Mesendoderm (in vitro differentiated cells): ENCODE measurements around the gene RHCG.

Experiments used
- DNase-seq: peaks from one replicate; pipeline ENCODE4 v3.0.0; 2013
- H2AK5ac ChIP-seq: 2 replicates; pipeline ENCODE4 v1.6.1; 2013; ENCODE audit warnings: low read length, inconsistent platforms
- H2BK120ac ChIP-seq: 2 replicates; pipeline ENCODE4 v1.6.1; 2013; ENCODE audit warnings: low read depth, mild to moderate bottlenecking, low read length, moderate library complexity, mixed read lengths
- H2BK15ac ChIP-seq: replicated peaks from 2 replicates; pipeline ENCODE4 v1.6.1; 2013; ENCODE audit warnings: low read depth, mild to moderate bottlenecking, moderate library complexity
- H2BK5ac ChIP-seq: 2 replicates; pipeline ENCODE4 v1.6.1; 2013; ENCODE audit warnings: low read length, inconsistent platforms
- H3K18ac ChIP-seq: 2 replicates; pipeline ENCODE4 v1.6.1; 2013; ENCODE audit warnings: mild to moderate bottlenecking, low read length, mixed read lengths
- H3K23ac ChIP-seq: one replicate; pipeline ENCODE4 v1.6.1; 2013; ENCODE audit warnings: low read length
- H3K27ac ChIP-seq: 2 replicates; pipeline ENCODE4 v1.5.1; 2013; ENCODE audit warnings: low read depth, mild to moderate bottlenecking, inconsistent platforms, low read length, moderate library complexity
- H3K27me3 ChIP-seq: 2 replicates; pipeline ENCODE4 v1.6.1; 2013; ENCODE audit warnings: low read length, control low read depth, mild to moderate bottlenecking, inconsistent platforms; ENCODE audit not compliant: insufficient read depth, poor library complexity
- H3K36me3 ChIP-seq: 2 replicates; pipeline ENCODE4 v1.6.1; 2013; ENCODE audit warnings: low read length, inconsistent platforms; ENCODE audit not compliant: control insufficient read depth, insufficient read depth
- H3K4ac ChIP-seq: one replicate; pipeline ENCODE4 v1.6.1; 2013; ENCODE audit warnings: low read depth, mild to moderate bottlenecking, low read length, moderate library complexity
- H3K4me1 ChIP-seq: 2 replicates; pipeline ENCODE4 v1.6.1; 2013; ENCODE audit warnings: low read depth, low read length, inconsistent platforms; ENCODE audit not compliant: control insufficient read depth
- H3K4me2 ChIP-seq: 2 replicates; pipeline ENCODE4 v1.6.1; 2013; ENCODE audit warnings: low read length
- H3K4me3 ChIP-seq: 2 replicates; pipeline ENCODE4 v1.5.1; 2013; ENCODE audit warnings: mild to moderate bottlenecking, low read length
- H3K56ac ChIP-seq: one replicate; pipeline ENCODE4 v1.6.1; 2013; ENCODE audit warnings: low read length
- H3K79me1 ChIP-seq: 2 replicates; pipeline ENCODE4 v1.6.1; 2013; ENCODE audit warnings: low read length, inconsistent platforms
- H3K79me2 ChIP-seq: 2 replicates; pipeline ENCODE4 v1.6.1; 2013; ENCODE audit warnings: mild to moderate bottlenecking, low read length; ENCODE audit not compliant: control insufficient read depth, insufficient read depth
- H3K9ac ChIP-seq: 2 replicates; pipeline ENCODE4 v1.6.1; 2013; ENCODE audit warnings: low read length, inconsistent platforms
- H4K5ac ChIP-seq: one replicate; pipeline ENCODE4 v1.6.1; 2013; ENCODE audit warnings: low read length
- H4K8ac ChIP-seq: one replicate; pipeline ENCODE4 v1.6.1; 2013; ENCODE audit warnings: low read depth, mild to moderate bottlenecking, control low read depth, low read length, moderate library complexity
- WGBS: extraction: QIAGEN DNeasy Blood & Tissue Kit; methylation state at CpG from one replicate; pipeline ENCODE4 v1.1.7; 2013; ENCODE audit warnings: low lambda C conversion rate, missing lambda C conversion rate; ENCODE audit not compliant: insufficient coverage; ENCODE audit errors: extremely low coverage; 5-methylcytosine and 5-hydroxymethylcytosine counted together

The RHCG gene

DNA sequence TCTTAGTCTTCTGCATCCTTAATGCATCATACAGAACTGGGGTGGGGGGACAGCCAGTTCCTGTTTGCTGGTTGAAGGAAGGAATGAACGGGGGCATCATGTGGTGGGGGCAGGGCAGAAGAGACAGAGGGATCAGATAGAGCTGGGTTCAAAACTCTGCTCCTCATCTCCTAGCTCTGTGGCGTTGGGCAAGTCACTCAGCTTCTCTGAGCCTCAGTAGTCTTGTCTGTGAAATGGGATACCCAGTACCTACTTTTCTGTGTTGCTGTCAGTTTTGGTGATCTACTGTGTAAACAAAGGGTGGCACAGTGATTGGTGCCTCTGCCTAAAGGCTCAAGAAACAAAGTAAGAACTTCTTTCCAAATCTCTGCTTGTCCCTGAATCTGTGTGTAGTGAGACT lies 36.3 kb downstream of the RHCG start:
- H3K4me3 ChIP-seq, result no peak overlapping the region
- no peak for DNase-seq
- H2BK5ac ChIP-seq, result no peak overlapping the region
- no peak overlapping the region for H3K27ac ChIP-seq
- no peak overlapping the region for H3K4ac ChIP-seq
- no peak overlapping the region for H4K8ac ChIP-seq
- H2BK15ac ChIP-seq, result no peak overlapping the region
- no peaks in the 10 kb centered on the region for H3K79me1 ChIP-seq
- H3K56ac ChIP-seq, result no peak overlapping the region
- no peak overlapping the region for H2BK120ac ChIP-seq
- H3K23ac ChIP-seq, result no peak overlapping the region
- H3K4me1 ChIP-seq, result no peaks in the 10 kb centered on the region
- no peaks in the 10 kb centered on the region for H3K79me2 ChIP-seq
- H4K5ac ChIP-seq, result no peak overlapping the region
- H2AK5ac ChIP-seq, result no peak overlapping the region
- no peaks in the 10 kb centered on the region for H3K27me3 ChIP-seq
- H3K36me3 ChIP-seq, result no peaks in the 10 kb centered on the region
- no peak overlapping the region for H3K18ac ChIP-seq
- WGBS, result no CpG with 5 or more reads among the region's 2 CpGs
- no peak overlapping the region for H3K9ac ChIP-seq
- no peak overlapping the region for H3K4me2 ChIP-seq

GRCh38 chr15:89459271-89460038 lies 36.9 kb downstream of the RHCG start:
- Histone ChIP-seq H3K4me3 (no peak overlapping the region), H2BK5ac (no peak overlapping the region), H2BK120ac (no peak overlapping the region), H2AK5ac (no peak overlapping the region), H4K5ac (no peak overlapping the region), H3K27me3 (no peaks in the 10 kb centered on the region), H3K79me1 (no peaks in the 10 kb centered on the region), H3K4ac (no peak overlapping the region), H3K36me3 (no peaks in the 10 kb centered on the region), H3K79me2 (no peaks in the 10 kb centered on the region), H3K4me2 (no peak overlapping the region), H4K8ac (no peak overlapping the region), H2BK15ac (no peak overlapping the region), H3K23ac (no peak overlapping the region), H3K4me1 (no peaks in the 10 kb centered on the region), H3K9ac (no peak overlapping the region), H3K18ac (no peak overlapping the region), H3K56ac (no peak overlapping the region), H3K27ac (no peak overlapping the region)
- no CpG with 5 or more reads among the region's 2 CpGs for WGBS
- no peak for DNase-seq

- Histone ChIP-seq H4K8ac (no peak overlapping the region), H3K56ac (no peak overlapping the region), H2BK120ac (no peak overlapping the region), H3K27me3 (no peaks in the 10 kb centered on the region), H3K4me3 (no peak overlapping the region), H3K4ac (no peak overlapping the region), H4K5ac (no peak overlapping the region), H3K18ac (no peak overlapping the region), H3K79me2 (no peaks in the 10 kb centered on the region), H2AK5ac (no peak overlapping the region), H3K79me1 (no peaks in the 10 kb centered on the region), H3K27ac (no peak overlapping the region), H3K4me1 (no peaks in the 10 kb centered on the region), H3K36me3 (no peaks in the 10 kb centered on the region), H2BK15ac (no peak overlapping the region), H3K9ac (no peak overlapping the region), H3K23ac (no peak overlapping the region), H3K4me2 (no peak overlapping the region), H2BK5ac (no peak overlapping the region)
- DNase-seq, result no peak
- WGBS, result no CpG with 5 or more reads among the region's 4 CpGs
These were observed 37.9 kb downstream of the RHCG start for GRCh38 chr15:89458440-89458839.

GRCh38 chr15:89457086-89457485 lies 39.3 kb downstream of the RHCG start:
- Histone ChIP-seq H3K4ac (no peak overlapping the region), H4K5ac (peak overlapping the region; percentile 8), H3K79me1 (no peaks in the 10 kb centered on the region), H4K8ac (no peak overlapping the region), H3K79me2 (no peaks in the 10 kb centered on the region), H2BK5ac (no peak overlapping the region), H3K27ac (no peak overlapping the region), H2BK120ac (no peak overlapping the region), H2BK15ac (no peak overlapping the region), H2AK5ac (no peak overlapping the region), H3K27me3 (no peaks in the 10 kb centered on the region), H3K56ac (no peak overlapping the region), H3K4me1 (no peaks in the 10 kb centered on the region), H3K36me3 (no peaks in the 10 kb centered on the region), H3K4me3 (no peak overlapping the region), H3K18ac (no peak overlapping the region), H3K9ac (no peak overlapping the region), H3K4me2 (no peak overlapping the region), H3K23ac (no peak overlapping the region)
- DNase-seq, result peak; percentile 72

DNA sequence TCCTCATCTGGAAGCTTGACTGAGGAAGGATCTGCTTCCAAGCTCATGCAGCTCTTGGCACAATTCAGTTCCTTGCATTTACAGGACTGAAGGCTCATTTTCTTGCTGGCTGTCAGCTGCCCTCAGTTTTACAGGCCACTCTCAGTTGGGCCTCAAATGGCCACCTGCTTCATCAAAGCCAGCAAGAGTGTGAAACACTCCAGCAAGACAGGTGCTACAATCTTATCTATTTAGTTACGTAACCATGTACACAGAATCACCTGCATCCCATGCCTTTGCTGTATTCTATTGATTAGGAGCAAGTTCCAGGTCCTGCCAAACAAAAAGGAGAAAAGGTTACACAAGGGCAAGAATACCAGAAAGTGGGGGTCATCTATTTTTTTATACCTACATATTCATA lies 40.8 kb downstream of the RHCG start:
- Histone ChIP-seq H3K4me1 (no peaks in the 10 kb centered on the region), H3K4me2 (no peak overlapping the region), H3K4me3 (no peak overlapping the region), H3K79me1 (no peaks in the 10 kb centered on the region), H3K36me3 (no peaks in the 10 kb centered on the region), H2AK5ac (no peak overlapping the region), H2BK15ac (no peak overlapping the region), H4K5ac (no peak overlapping the region), H3K23ac (no peak overlapping the region), H4K8ac (no peak overlapping the region), H3K18ac (no peak overlapping the region), H3K56ac (no peak overlapping the region), H3K4ac (no peak overlapping the region), H2BK120ac (no peak overlapping the region), H2BK5ac (no peak overlapping the region), H3K79me2 (no peaks in the 10 kb centered on the region), H3K9ac (no peak overlapping the region), H3K27me3 (no peaks in the 10 kb centered on the region), H3K27ac (no peak overlapping the region)
- DNase-seq, result no peak
- WGBS, result no CpG with 5 or more reads among the region's 1 CpG

GRCh38 chr15:89452330-89452836 lies 44.0 kb downstream of the RHCG start:
- Histone ChIP-seq H3K56ac (no peak overlapping the region), H3K4ac (no peak overlapping the region), H2BK5ac (no peak overlapping the region), H3K18ac (no peak overlapping the region), H3K79me1 (no peaks in the 10 kb centered on the region), H3K27ac (no peak overlapping the region), H3K79me2 (no peaks in the 10 kb centered on the region), H4K5ac (no peak overlapping the region), H3K4me2 (no peak overlapping the region), H3K27me3 (no peaks in the 10 kb centered on the region), H3K9ac (no peak overlapping the region), H2AK5ac (no peak overlapping the region), H2BK120ac (no peak overlapping the region), H2BK15ac (no peak overlapping the region), H3K23ac (no peak overlapping the region), H3K36me3 (no peaks in the 10 kb centered on the region), H3K4me3 (no peak overlapping the region), H3K4me1 (no peaks in the 10 kb centered on the region), H4K8ac (no peak overlapping the region)
- no peak for DNase-seq
- no CpG with 5 or more reads among the region's 8 CpGs for WGBS
